ENCODE data around the gene PPEF1.
"Not testable (repeated sequence)": the region's sequence is repeated elsewhere in the genome, so short reads cannot be mapped to it uniquely, and the experiment has no call there.

PPEF1 gene

DNA sequence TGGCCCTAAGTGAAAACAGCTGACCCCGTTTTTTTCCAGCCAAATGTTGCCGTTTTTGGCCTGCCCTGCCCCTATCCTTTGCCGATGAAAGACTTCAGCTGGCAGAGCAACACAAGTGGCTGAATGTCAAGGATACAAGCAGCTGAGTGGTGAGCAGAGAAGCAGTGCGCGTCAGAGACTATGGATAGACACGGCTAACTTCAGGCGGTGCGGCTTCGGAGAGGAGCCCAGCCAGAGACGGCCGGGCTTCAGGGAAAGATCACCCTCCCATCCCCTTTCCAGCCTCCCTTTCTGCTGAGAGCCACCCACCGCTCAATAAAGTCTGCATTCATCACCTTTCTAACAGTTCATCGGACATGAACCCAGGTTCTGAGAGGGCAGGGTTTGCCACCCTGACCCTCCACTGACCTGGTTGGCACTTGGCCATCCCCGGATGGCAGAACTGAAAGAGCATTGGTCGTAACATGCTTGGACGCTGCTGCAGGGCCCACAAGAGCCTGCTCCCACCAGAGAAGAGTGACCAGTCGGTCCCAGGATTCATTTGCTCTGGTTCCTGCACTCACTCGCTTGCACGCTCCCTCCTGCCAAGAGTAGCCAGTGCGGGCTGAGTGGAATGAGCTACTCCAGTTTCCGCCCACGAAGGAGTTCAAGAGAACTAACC is 125.8 kb downstream of the PPEF1 start:
- no peak for DNase-seq (ENCODE audit: low read depth)
- TF ChIP-seq, protein P1, sequence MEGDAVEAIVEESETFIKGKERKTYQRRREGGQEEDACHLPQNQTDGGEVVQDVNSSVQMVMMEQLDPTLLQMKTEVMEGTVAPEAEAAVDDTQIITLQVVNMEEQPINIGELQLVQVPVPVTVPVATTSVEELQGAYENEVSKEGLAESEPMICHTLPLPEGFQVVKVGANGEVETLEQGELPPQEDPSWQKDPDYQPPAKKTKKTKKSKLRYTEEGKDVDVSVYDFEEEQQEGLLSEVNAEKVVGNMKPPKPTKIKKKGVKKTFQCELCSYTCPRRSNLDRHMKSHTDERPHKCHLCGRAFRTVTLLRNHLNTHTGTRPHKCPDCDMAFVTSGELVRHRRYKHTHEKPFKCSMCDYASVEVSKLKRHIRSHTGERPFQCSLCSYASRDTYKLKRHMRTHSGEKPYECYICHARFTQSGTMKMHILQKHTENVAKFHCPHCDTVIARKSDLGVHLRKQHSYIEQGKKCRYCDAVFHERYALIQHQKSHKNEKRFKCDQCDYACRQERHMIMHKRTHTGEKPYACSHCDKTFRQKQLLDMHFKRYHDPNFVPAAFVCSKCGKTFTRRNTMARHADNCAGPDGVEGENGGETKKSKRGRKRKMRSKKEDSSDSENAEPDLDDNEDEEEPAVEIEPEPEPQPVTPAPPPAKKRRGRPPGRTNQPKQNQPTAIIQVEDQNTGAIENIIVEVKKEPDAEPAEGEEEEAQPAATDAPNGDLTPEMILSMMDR (IDR thresholded peaks at IDR 0.05; ENCODE audit: control insufficient read depth, extremely low read depth, insufficient read depth) = no peak
- no peak overlapping the region for H3K4me3 ChIP-seq (ENCODE audit: low read depth, low read length)

DNA sequence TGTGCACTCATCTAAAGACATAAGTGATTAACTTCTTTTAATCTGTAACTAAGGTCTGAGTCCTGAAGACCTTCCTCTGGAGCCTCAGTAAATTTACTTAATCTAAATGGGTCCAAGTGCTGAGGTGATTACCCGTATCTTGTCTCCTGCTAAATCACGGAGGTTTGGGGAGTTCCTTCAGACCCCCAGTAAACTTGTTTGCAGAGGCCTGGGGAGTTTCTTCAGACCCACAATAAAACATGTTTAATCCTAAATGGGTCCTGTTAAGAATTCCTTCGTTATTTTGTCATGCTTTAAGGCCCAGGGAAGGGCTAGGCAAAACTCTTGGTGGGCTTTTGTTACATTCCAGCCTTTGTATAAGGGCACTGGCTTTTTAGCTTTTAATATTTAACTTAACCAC is 140.5 kb downstream of the PPEF1 start:
- H3K4me3 ChIP-seq (ENCODE audit: low read depth, low read length) = not testable (repeated sequence)

DNA sequence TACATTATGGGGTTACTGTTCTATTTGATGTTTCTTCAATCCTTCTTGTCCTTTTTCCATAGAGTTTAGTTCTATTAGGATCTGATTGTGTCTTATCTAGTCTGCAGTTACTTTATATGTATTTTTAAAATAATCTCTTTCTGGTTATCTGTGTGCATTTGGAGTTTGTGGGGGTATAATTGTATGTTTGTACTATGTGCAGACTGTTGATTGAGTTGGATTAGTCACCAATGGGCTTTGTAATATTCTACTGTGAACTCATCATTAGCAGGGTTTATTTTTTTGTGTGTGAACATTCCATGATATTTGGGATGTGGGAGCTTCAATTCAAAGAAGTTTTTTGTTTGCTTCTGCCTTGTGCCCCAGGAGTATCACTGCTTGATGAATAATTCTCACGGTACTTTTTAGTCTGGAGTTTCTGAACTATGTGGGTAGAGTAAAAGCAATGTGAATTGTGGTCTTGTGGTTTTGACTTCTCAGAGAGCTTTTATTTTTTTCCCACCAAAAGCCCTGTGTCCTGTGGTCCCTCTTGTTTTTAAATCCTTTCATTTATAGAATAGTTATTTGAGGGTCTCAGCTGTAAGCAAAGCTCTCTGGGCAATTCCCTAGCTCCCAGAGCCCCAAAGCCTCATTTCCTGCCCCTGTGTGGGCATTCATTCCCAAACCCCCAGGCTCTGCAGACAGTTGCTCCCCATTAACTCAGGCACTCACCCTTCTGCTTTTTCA is 148.6 kb downstream of the PPEF1 start:
- no peak overlapping the region for H3K4me3 ChIP-seq (ENCODE audit: low read depth, low read length)
- no peak for DNase-seq (ENCODE audit: low read depth)
- TF ChIP-seq, protein P1 (IDR thresholded peaks at IDR 0.05; ENCODE audit: control insufficient read depth, extremely low read depth, insufficient read depth) = no peak

More for the DNA sequence above, 140.5 kb downstream of the PPEF1 start:
- not testable (repeated sequence) for DNase-seq (ENCODE audit: low read depth)

GRCh38 chrX:18856645-18856997 is 149.2 kb downstream of the PPEF1 start:
- TF ChIP-seq, protein P1 (IDR thresholded peaks at IDR 0.05; ENCODE audit: control insufficient read depth, extremely low read depth, insufficient read depth) = no peak
- no peak overlapping the region for H3K4me3 ChIP-seq (ENCODE audit: low read depth, low read length)
- DNase-seq (ENCODE audit: low read depth) = no peak

- no peak for DNase-seq (ENCODE audit: low read depth)
- TF ChIP-seq, protein P1 (IDR thresholded peaks at IDR 0.05; ENCODE audit: control insufficient read depth, extremely low read depth, insufficient read depth) = no peak
- H3K4me3 ChIP-seq (ENCODE audit: low read depth, low read length) = no peak overlapping the region
Measured at GRCh38 chrX:18861511-18861910, 154.1 kb downstream of the PPEF1 start.

- TF ChIP-seq, protein P1 (IDR thresholded peaks at IDR 0.05; ENCODE audit: control insufficient read depth, extremely low read depth, insufficient read depth) = no peak
- H3K4me3 ChIP-seq (ENCODE audit: low read depth, low read length) = no peak overlapping the region
- no peak for DNase-seq (ENCODE audit: low read depth)
Measured at GRCh38 chrX:18864390-18864920, 157.0 kb downstream of the PPEF1 start.

DNA sequence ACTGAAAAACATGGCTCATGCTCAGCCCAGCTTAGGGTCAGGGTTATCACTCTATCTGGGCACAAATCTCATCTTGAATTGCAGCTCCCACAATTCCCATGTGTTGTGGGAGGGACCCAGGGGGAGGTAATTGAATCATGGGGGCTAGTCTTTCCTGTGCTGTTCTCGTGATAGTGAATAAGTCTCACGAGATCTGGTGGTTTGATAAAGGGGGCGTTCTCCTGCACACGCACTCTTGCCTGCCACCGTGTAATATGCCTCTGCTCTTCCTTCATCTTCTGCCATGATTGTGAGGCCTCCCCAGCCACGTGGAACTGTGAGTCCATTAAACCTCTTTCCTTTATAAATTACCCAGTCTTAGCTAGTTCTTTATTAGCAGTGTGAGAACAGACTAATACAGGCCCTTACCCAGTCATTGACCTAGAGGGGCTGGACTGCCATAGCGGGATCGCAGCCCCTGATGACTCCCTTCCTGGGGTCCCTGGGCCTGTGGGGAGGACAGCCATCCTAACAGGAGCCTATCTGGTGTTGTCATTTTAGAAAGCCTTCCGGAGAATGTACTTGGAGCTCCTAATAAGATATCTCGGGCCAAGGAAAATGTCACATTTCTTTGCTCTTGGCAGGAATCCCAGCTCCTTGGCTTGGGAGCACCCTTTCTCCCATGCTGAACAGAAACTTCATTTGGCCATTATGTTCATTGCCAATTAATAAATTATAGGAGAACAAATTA is 163.9 kb downstream of the PPEF1 start:
- H3K4me3 ChIP-seq (ENCODE audit: low read depth, low read length) = no peak overlapping the region
- TF ChIP-seq, protein P1 (IDR thresholded peaks at IDR 0.05; ENCODE audit: control insufficient read depth, extremely low read depth, insufficient read depth) = no peak
- no peak for DNase-seq (ENCODE audit: low read depth)
